IMR-90 (cell line): ENCODE data around the gene GIMAP7. TPM values are rescaled to one million over a fixed set of nuclear protein-coding genes. Genes with fewer than 3 reads are reported as not detected.

Experiments used
- ATAC-seq: fragments of 200-7000 bp; cut with Tn5 transposase; 2 replicates; pipeline ENCODE4 v1.9.1; 2020; ENCODE audit warnings: low read depth, mild to moderate bottlenecking, moderate library complexity
- BruUV-seq: library from RNA; stranded (reverse); fragments of 400-500 nt; replicated peaks from 2 replicates; lab custom pipeline; 2021; lab: Mats Ljungman, UMichigan
- CTCF ChIA-PET: fragments of 300-600 bp; formaldehyde crosslinking; extraction: SDS; loops from one replicate; lab custom pipeline; 2021; ENCODE audit warnings: antibody characterized with exemption; lab: Yijun Ruan, JAX
- POLR2A ChIA-PET: fragments of 300-600 bp; sonication (Branson Sonifier 250); formaldehyde crosslinking; loops from one replicate; lab custom pipeline; 2022; ENCODE audit warnings: antibody characterized with exemption; ENCODE audit not compliant: unreplicated experiment; lab: Charles Lee
- DNase-seq: peaks from one replicate; pipeline ENCODE4 v3.0.0; 2013
- H2AFZ ChIP-seq: replicated peaks from 2 replicates; pipeline ENCODE3; 2013; ENCODE audit warnings: low read length, mild to moderate bottlenecking; ENCODE audit not compliant: poor library complexity
- H2AK5ac ChIP-seq: 2 replicates; pipeline ENCODE4 v1.6.1; 2013; ENCODE audit warnings: low read depth, low read length, inconsistent platforms
- H2AK9ac ChIP-seq: replicated peaks from 2 replicates; pipeline ENCODE3; 2013; ENCODE audit warnings: mild to moderate bottlenecking, low read depth, low read length, moderate library complexity; ENCODE audit not compliant: poor library complexity
- H2BK120ac ChIP-seq: 2 replicates; pipeline ENCODE4 v1.6.1; 2013; ENCODE audit warnings: low read depth, low read length, inconsistent platforms
- H2BK15ac ChIP-seq: 3 replicates; pipeline ENCODE4 v1.6.1; 2013; ENCODE audit warnings: low read depth, low read length, inconsistent platforms
- H2BK20ac ChIP-seq: 2 replicates; pipeline ENCODE4 v1.6.1; 2013; ENCODE audit warnings: low read depth, mild to moderate bottlenecking, inconsistent platforms, low read length, moderate library complexity
- H2BK5ac ChIP-seq: 2 replicates; pipeline ENCODE4 v1.6.1; 2013; ENCODE audit warnings: mild to moderate bottlenecking, low read depth, low read length, inconsistent platforms; ENCODE audit not compliant: poor library complexity, severe bottlenecking
- H3K14ac ChIP-seq: replicated peaks from 2 replicates; pipeline ENCODE4 v1.6.1; 2013; ENCODE audit warnings: low read depth, low read length, inconsistent platforms
- H3K18ac ChIP-seq: 2 replicates; pipeline ENCODE4 v1.6.1; 2013; ENCODE audit warnings: low read depth, low read length, control low read depth
- H3K23ac ChIP-seq: 2 replicates; pipeline ENCODE4 v1.6.1; 2013; ENCODE audit warnings: low read depth, low read length, inconsistent platforms
- H3K27ac ChIP-seq: 2 replicates; pipeline ENCODE4 v1.5.1; 2013; ENCODE audit warnings: mild to moderate bottlenecking, control low read depth, low read length; ENCODE audit not compliant: insufficient read depth
- H3K27me3 ChIP-seq: 2 replicates; pipeline ENCODE4 v1.6.1; 2013; ENCODE audit warnings: low read length; ENCODE audit not compliant: control insufficient read depth, insufficient read depth
- H3K36me3 ChIP-seq: 2 replicates; pipeline ENCODE4 v1.6.1; 2013; ENCODE audit warnings: low read length, mixed read lengths; ENCODE audit not compliant: control insufficient read depth, insufficient read depth
- H3K4ac ChIP-seq: 2 replicates; pipeline ENCODE4 v1.6.1; 2013; ENCODE audit warnings: low read depth, low read length, inconsistent platforms
- H3K4me1 ChIP-seq: 2 replicates; pipeline ENCODE4 v1.6.1; 2013; ENCODE audit warnings: low read length, mixed read lengths; ENCODE audit not compliant: control insufficient read depth, insufficient read depth
- H3K4me2 ChIP-seq: 2 replicates; pipeline ENCODE4 v1.6.1; 2013; ENCODE audit warnings: low read depth, mild to moderate bottlenecking, control low read depth, low read length, moderate library complexity
- H3K4me3 ChIP-seq: 2 replicates; pipeline ENCODE4 v1.5.1; 2013; ENCODE audit warnings: low read depth, mild to moderate bottlenecking, control low read depth, low read length, moderate library complexity; ENCODE audit not compliant: insufficient read depth
- H3K56ac ChIP-seq: 2 replicates; pipeline ENCODE4 v1.6.1; 2013; ENCODE audit warnings: low read length, inconsistent platforms; ENCODE audit not compliant: insufficient read depth; ENCODE audit errors: extremely low read depth
- H3K79me1 ChIP-seq, 2 experiments: 2 replicates each; pipeline ENCODE4 v1.6.1; 2013; ENCODE audit warnings: low read length in 2 of 2, inconsistent platforms in 1 of 2, low read depth in 1 of 2
- H3K9ac ChIP-seq: 2 replicates; pipeline ENCODE4 v1.6.1; 2013; ENCODE audit warnings: low read depth, low read length, control low read depth
- H3K9me1 ChIP-seq: 2 replicates; pipeline ENCODE4 v1.6.1; 2013; ENCODE audit warnings: low read length, inconsistent platforms; ENCODE audit not compliant: insufficient read depth
- H3K9me3 ChIP-seq: 2 replicates; pipeline ENCODE4 v1.6.1; 2013; ENCODE audit warnings: low read length; ENCODE audit not compliant: control insufficient read depth, insufficient read depth
- H4K20me1 ChIP-seq: 2 replicates; pipeline ENCODE4 v1.6.1; 2013; ENCODE audit warnings: low read length, inconsistent platforms; ENCODE audit not compliant: insufficient read depth
- H4K5ac ChIP-seq: 2 replicates; pipeline ENCODE4 v1.6.1; 2013; ENCODE audit warnings: mild to moderate bottlenecking, low read depth, low read length, control low read depth
- H4K8ac ChIP-seq, 2 experiments: 2 replicates each; pipeline ENCODE4 v1.6.1; 2013; ENCODE audit warnings: low read depth in 2 of 2, low read length in 2 of 2, control low read depth in 1 of 2, inconsistent platforms in 1 of 2
- H4K91ac ChIP-seq: 2 replicates; pipeline ENCODE4 v1.6.1; 2013; ENCODE audit warnings: low read depth, low read length, inconsistent platforms; ENCODE audit not compliant: insufficient read depth
- BHLHE40 ChIP-seq: fragments of 150-350 bp; IDR thresholded peaks from 2 replicates; pipeline ENCODE4 v1.6.1; 2016; ENCODE audit warnings: mild to moderate bottlenecking, low read depth, low read length
- CEBPB ChIP-seq: IDR thresholded peaks from 2 replicates; pipeline ENCODE4 v1.6.1; 2012; ENCODE audit warnings: low read depth, low read length, improper control_type of control experiment
- WGBS, 2 experiments: methylation state at CpG; one replicate each; pipeline versions ENCODE4 v1.1.5 to v1.1.7; 2013; ENCODE audit warnings: missing lambda C conversion rate in 2 of 2; ENCODE audit not compliant: insufficient read length in 1 of 2; ENCODE audit errors: extremely low coverage in 2 of 2; 5-methylcytosine and 5-hydroxymethylcytosine counted together
- dilution Hi-C: fragments of 300-500 bp; cut with HindIII; formaldehyde crosslinking; loops from one replicate; pipeline ENCODE4 v1.14.3; 2018; ENCODE audit warnings: low sequenced_read_pairs; ENCODE audit not compliant: unreplicated experiment
- in situ Hi-C: fragments of 300-500 bp; cut with MboI; formaldehyde crosslinking; loops from 3 replicates; pipeline ENCODE4 v1.14.3; 2019; ENCODE audit warnings: low sequenced_read_pairs, inconsistent platforms, mixed read lengths
- intact Hi-C: fragments of 100-400 bp; cut with micrococcal nuclease; formaldehyde crosslinking; loops from 2 replicates; pipeline ENCODE4 v1.10.0; 2022
- polyA plus RNA-seq, 3 experiments: library from polyadenylated mRNA; depleted of rRNA; stranded (reverse); fragments of >200 nt; gene quantifications; 2 replicates each; pipeline ENCODE4 v1.2.3, GENCODE V29; 2012; ENCODE audit warnings: low replicate concordance in 1 of 3
- total RNA-seq: library from RNA; depleted of rRNA; stranded (reverse); fragments of >200 nt; gene quantifications from 2 replicates; pipeline ENCODE4 v1.2.3, GENCODE V29; 2012
- TF ChIP-seq, protein P1 (sequence below): conservative IDR thresholded peaks from 2 replicates; pipeline ENCODE4 v1.5.1; 2012; ENCODE audit warnings: mild to moderate bottlenecking, low read depth, low read length, improper control_type of control experiment

GIMAP7 gene
- total and polyA plus RNA-seq, 2 of the 4 experiments (the other 2 are of a cell fraction) = not detected

DNA sequence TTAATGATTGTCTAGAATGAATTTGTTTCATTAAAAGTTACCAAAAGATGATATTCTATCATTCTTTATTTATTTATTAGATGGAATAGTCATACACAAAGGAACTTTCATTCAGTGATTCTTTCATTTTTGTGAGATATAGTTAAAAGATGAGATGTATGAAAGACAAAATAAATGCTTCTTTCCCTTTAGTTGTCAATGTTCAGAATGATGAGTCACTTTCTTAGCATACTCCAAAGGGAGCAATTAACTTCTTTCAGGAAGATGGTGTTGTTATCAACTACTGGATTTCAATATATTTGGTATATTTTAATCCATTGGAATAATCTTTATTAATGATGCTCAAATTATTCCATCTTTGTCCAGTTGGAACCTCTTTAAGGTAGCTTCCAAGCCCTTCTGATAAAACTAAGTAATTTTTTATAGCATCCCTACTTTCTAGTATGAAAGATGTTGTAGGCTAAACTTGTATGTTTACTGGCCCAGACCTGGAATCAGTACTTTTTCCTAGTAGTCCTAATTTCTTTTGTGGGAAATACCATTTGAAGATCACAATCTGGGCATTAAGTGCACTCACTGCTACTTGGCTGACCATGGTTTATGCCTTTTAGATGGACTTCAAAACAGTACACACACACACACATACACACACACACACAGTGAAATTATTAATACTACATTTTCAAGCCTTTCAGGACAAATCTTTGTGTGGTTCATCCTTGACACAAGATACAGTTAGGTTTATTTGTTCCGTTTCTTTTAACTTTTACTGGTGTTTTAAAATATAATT, 2.5 kb downstream of the GIMAP7 start:
- no peak for ATAC-seq
- H4K20me1 ChIP-seq = no peaks in the 10 kb centered on the region
- TF ChIP-seq BHLHE40 (no peak), CEBPB (no peak)
- TF ChIP-seq, protein P1, sequence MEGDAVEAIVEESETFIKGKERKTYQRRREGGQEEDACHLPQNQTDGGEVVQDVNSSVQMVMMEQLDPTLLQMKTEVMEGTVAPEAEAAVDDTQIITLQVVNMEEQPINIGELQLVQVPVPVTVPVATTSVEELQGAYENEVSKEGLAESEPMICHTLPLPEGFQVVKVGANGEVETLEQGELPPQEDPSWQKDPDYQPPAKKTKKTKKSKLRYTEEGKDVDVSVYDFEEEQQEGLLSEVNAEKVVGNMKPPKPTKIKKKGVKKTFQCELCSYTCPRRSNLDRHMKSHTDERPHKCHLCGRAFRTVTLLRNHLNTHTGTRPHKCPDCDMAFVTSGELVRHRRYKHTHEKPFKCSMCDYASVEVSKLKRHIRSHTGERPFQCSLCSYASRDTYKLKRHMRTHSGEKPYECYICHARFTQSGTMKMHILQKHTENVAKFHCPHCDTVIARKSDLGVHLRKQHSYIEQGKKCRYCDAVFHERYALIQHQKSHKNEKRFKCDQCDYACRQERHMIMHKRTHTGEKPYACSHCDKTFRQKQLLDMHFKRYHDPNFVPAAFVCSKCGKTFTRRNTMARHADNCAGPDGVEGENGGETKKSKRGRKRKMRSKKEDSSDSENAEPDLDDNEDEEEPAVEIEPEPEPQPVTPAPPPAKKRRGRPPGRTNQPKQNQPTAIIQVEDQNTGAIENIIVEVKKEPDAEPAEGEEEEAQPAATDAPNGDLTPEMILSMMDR = no peak
- H2AK5ac ChIP-seq = no peak overlapping the region
- H4K91ac ChIP-seq = no peak overlapping the region
- H2AK9ac ChIP-seq = no peak overlapping the region
- BruUV-seq = no TSS peak
- no peak overlapping the region for H3K9ac ChIP-seq
- POLR2A ChIA-PET = no interaction called here
- H3K14ac ChIP-seq = no peak overlapping the region
- no peaks in the 10 kb centered on the region for H3K9me1 ChIP-seq
- no peak overlapping the region for H2BK15ac ChIP-seq
- intact Hi-C loops = no loop called here
- no peak overlapping the region for H2AFZ ChIP-seq
- H4K5ac ChIP-seq = no peak overlapping the region
- no peak overlapping the region for H3K23ac ChIP-seq
- dilution Hi-C loops = no loop called here
- H2BK20ac ChIP-seq = no peak overlapping the region
- no peak overlapping the region for H2BK120ac ChIP-seq
- H3K4me3 ChIP-seq = no peak overlapping the region
- H3K9me3 ChIP-seq = peaks cover 8% of the 10 kb centered on the region; the same call in 1 of the 2 replicates
- no peak overlapping the region for H3K4ac ChIP-seq
- no CpG with 5 or more reads among the region's 1 CpG for WGBS, 2 experiments
- no peak overlapping the region for H3K27ac ChIP-seq
- no peak overlapping the region for H3K18ac ChIP-seq
- H3K4me1 ChIP-seq = no peaks in the 10 kb centered on the region
- H4K8ac ChIP-seq = no peak overlapping the region
- in situ Hi-C loops = no loop called here
- no peaks in the 10 kb centered on the region for H3K79me1 ChIP-seq
- CTCF ChIA-PET = no interaction called here
- H3K4me2 ChIP-seq = no peak overlapping the region
- no peak overlapping the region for H2BK5ac ChIP-seq
- no peak for DNase-seq
- H3K27me3 ChIP-seq = no peaks in the 10 kb centered on the region
- H3K56ac ChIP-seq = no peak overlapping the region
- no peaks in the 10 kb centered on the region for H3K36me3 ChIP-seq
